A549 (cell line): ENCODE results near the gene RCBTB2. TPM values are rescaled to one million over a fixed set of nuclear protein-coding genes. Genes with fewer than 3 reads are reported as not detected.

Experiments used
- ATAC-seq, 2 experiments: fragments of 200-7000 bp in 1 of 2; fragments of >200 bp in 1 of 2; cut with Nextera tagmentation in 1 of 2; cut with Tn5 transposase in 1 of 2; 3 replicates each; pipeline versions ENCODE4 v1.8.0 to v1.9.1; 2018 to 2020; ENCODE audit warnings: mild to moderate bottlenecking in 1 of 2, moderate library complexity in 1 of 2
- CTCF ChIA-PET: fragments of 300-600 bp; sonication (Branson Sonifier 250); formaldehyde crosslinking; extraction: SDS; loops from one replicate; lab custom pipeline; 2021; ENCODE audit warnings: antibody characterized with exemption, inconsistent platforms; lab: Yijun Ruan, JAX
- POLR2A ChIA-PET: fragments of 350-600 bp; formaldehyde crosslinking; extraction: SDS; loops from one replicate; lab custom pipeline; 2021; ENCODE audit warnings: antibody characterized with exemption, inconsistent platforms; lab: Yijun Ruan, JAX
- DNase-seq, 2 experiments: peaks; one replicate each; pipeline versions ENCODE4 v3.0.0 to v3.0.0-alpha.2; 2011 to 2016; ENCODE audit warnings: low read depth in 1 of 2, low spot score in 1 of 2
- FAIRE-seq: peaks from 2 replicates; lab custom pipeline; 2011; peaks lifted over from hg19 to GRCh38; lab: Jason Lieb, UNC
- H3K27ac ChIP-seq, 2 experiments: fragments of >200 bp; sonication (Bioruptor Twin); formaldehyde crosslinking; 3 replicates each; pipeline ENCODE4 v1.5.1; 2016 to 2017
- H3K4me1 ChIP-seq: fragments of >200 bp; sonication (Bioruptor Twin); formaldehyde crosslinking; 3 replicates; pipeline ENCODE4 v1.6.1; 2016
- H3K4me2 ChIP-seq: fragments of >200 bp; sonication (Bioruptor Twin); formaldehyde crosslinking; 3 replicates; pipeline ENCODE4 v1.6.1; 2016
- H3K4me3 ChIP-seq: fragments of >200 bp; sonication (Bioruptor Twin); formaldehyde crosslinking; 3 replicates; pipeline ENCODE4 v1.5.1; 2016
- H3K9me3 ChIP-seq: fragments of >200 bp; sonication (Bioruptor Twin); formaldehyde crosslinking; 3 replicates; pipeline ENCODE4 v1.6.1; 2016
- BCL3 ChIP-seq: fragments of >200 bp; sonication (Bioruptor Twin); formaldehyde crosslinking; IDR thresholded peaks from 3 replicates; pipeline ENCODE4 v1.6.1; 2016
- BHLHE40 ChIP-seq: IDR thresholded peaks from 2 replicates; pipeline ENCODE4 v1.6.1; 2012; ENCODE audit warnings: low read depth, low read length, inconsistent platforms
- CHD4 ChIP-seq: fragments of 200-600 bp; sonication (generic); IDR thresholded peaks from 2 replicates; pipeline ENCODE4 v1.6.1; 2016; ENCODE audit warnings: antibody characterized with exemption, mild to moderate bottlenecking, borderline replicate concordance
- E2F6 ChIP-seq: IDR thresholded peaks from 2 replicates; pipeline ENCODE4 v1.6.1; 2012; ENCODE audit warnings: low read depth, borderline replicate concordance
- EP300 ChIP-seq, 2 experiments: fragments of >200 bp; sonication (Bioruptor Twin); formaldehyde crosslinking; IDR thresholded peaks; 2 replicates in 1 of 2; 3 replicates in 1 of 2; pipeline ENCODE4 v1.6.1; 2016 to 2017
- FOSB ChIP-seq: fragments of 250-450 bp; sonication (Bioruptor Pico); IDR thresholded peaks from 2 replicates; pipeline ENCODE4 v1.5.0; 2020; ENCODE audit warnings: mild to moderate bottlenecking, moderate library complexity
- FOSL2 ChIP-seq, 2 experiments: fragments of 450-650 bp in 1 of 2; fragments of >200 bp in 1 of 2; sonication (Bioruptor Twin) in 1 of 2; formaldehyde crosslinking; IDR thresholded peaks; 2 replicates each; pipeline versions ENCODE4 v1.5.0 to v1.6.1; 2016 to 2020; ENCODE audit warnings: mild to moderate bottlenecking in 1 of 2, moderate library complexity in 1 of 2
- FOXS1 ChIP-seq: fragments of 250-450 bp; sonication (Bioruptor Pico); IDR thresholded peaks from 2 replicates; pipeline ENCODE4 v1.5.0; 2020; ENCODE audit warnings: mild to moderate bottlenecking, moderate library complexity
- GATA3 ChIP-seq: IDR thresholded peaks from 2 replicates; pipeline ENCODE4 v1.6.1; 2012; ENCODE audit warnings: borderline replicate concordance
- HDAC2 ChIP-seq: fragments of 200-600 bp; sonication (generic); IDR thresholded peaks from 2 replicates; pipeline ENCODE4 v1.6.1; 2016
- HES2 ChIP-seq: fragments of >200 bp; sonication (Bioruptor Twin); formaldehyde crosslinking; IDR thresholded peaks from 2 replicates; pipeline ENCODE4 v1.6.1; 2016
- JUN ChIP-seq, 2 experiments: fragments of >200 bp; sonication (Bioruptor Twin); formaldehyde crosslinking; IDR thresholded peaks; 2 replicates in 1 of 2; 3 replicates in 1 of 2; pipeline ENCODE4 v1.6.1; 2016 to 2017
- KDM1A ChIP-seq: fragments of 200-600 bp; sonication (generic); IDR thresholded peaks from 2 replicates; pipeline ENCODE4 v1.6.1; 2016; ENCODE audit warnings: low read depth, mild to moderate bottlenecking
- KDM5A ChIP-seq: fragments of 200-600 bp; sonication (generic); IDR thresholded peaks from 2 replicates; pipeline ENCODE4 v1.6.1; 2016; ENCODE audit warnings: antibody characterized with exemption, mild to moderate bottlenecking
- MYC ChIP-seq: IDR thresholded peaks from 2 replicates; pipeline ENCODE4 v1.6.1; 2012; ENCODE audit warnings: mild to moderate bottlenecking, inconsistent platforms, low read length, improper control_type of control experiment, borderline replicate concordance
- PBX3 ChIP-seq: IDR thresholded peaks from 2 replicates; pipeline ENCODE4 v1.6.1; 2012
- RARB ChIP-seq: fragments of 250-450 bp; sonication (Bioruptor Pico); IDR thresholded peaks from 2 replicates; pipeline ENCODE4 v1.8.0; 2021; ENCODE audit warnings: mild to moderate bottlenecking, moderate library complexity
- SREBF2 ChIP-seq: fragments of 450-650 bp; IDR thresholded peaks from 2 replicates; pipeline ENCODE4 v1.6.1; 2014; ENCODE audit warnings: mild to moderate bottlenecking, moderate library complexity
- TP53 ChIP-seq: fragments of 250-450 bp; sonication (Bioruptor Pico); IDR thresholded peaks from 2 replicates; pipeline ENCODE4 v1.5.0; 2021; ENCODE audit warnings: mild to moderate bottlenecking, moderate library complexity
- USF2 ChIP-seq: fragments of 450-650 bp; IDR thresholded peaks from 2 replicates; pipeline ENCODE4 v1.6.1; 2014; ENCODE audit warnings: antibody characterized with exemption
- ZFP36 ChIP-seq: fragments of 450-650 bp; IDR thresholded peaks from 2 replicates; pipeline ENCODE4 v1.6.1; 2014; ENCODE audit warnings: borderline replicate concordance; ENCODE audit not compliant: partially characterized antibody
- ZSCAN20 ChIP-seq: fragments of 250-450 bp; sonication (Bioruptor Pico); IDR thresholded peaks from 2 replicates; pipeline ENCODE4 v1.8.0; 2022; ENCODE audit warnings: mild to moderate bottlenecking, moderate library complexity
- WGBS: methylation state at CpG from one replicate; pipeline ENCODE4 v1.1.6; 2017; ENCODE audit errors: missing lambda C conversion rate; 5-methylcytosine and 5-hydroxymethylcytosine counted together
- polyA plus RNA-seq, 4 experiments: library from polyadenylated mRNA; depleted of rRNA in 3 of 4; stranded (reverse); fragments of >200 nt; fragmentation: RNase III in 1 of 4; extraction: RNeasy Plus Mini Kit Qiagen cat#74134 plus additional on column Dnase treatment in 1 of 4; gene quantifications; 2 replicates in 3 of 4; 3 replicates in 1 of 4; pipeline ENCODE4 v1.2.3, GENCODE V29; 2011 to 2017

The RCBTB2 gene
- polyA plus RNA-seq, 2 of the 4 experiments (the other 2 are of a cell fraction) = 1.1 to 2.0 TPM

GRCh38 chr13:48573213-48574007, 40.5 kb upstream of the RCBTB2 start:
- no peak for FAIRE-seq
- ATAC-seq = no peak
- 85% methylated on average over 7 of the region's 7 CpGs for WGBS
- TF ChIP-seq EP300 (IDR thresholded peaks at IDR 0.05) (no peak), E2F6 (no peak), GATA3 (no peak), JUN (IDR thresholded peaks at IDR 0.05) (no peak), FOSB (CRISPR knock-in tag) (no peak)
- ChIA-PET POLR2A (no interaction called here), CTCF (interaction anchor here (1.2 to 1.4 kb wide), 2 partner anchors 239 to 241 kb away, joined by 3 to 4 read pairs; no protein-coding TSS in a partner anchor)
- no peak for DNase-seq
- no peaks in the 10 kb centered on the region for H3K9me3 ChIP-seq
- no peak overlapping the region for H3K4me2 ChIP-seq
- H3K4me3 ChIP-seq = no peak overlapping the region
- H3K4me1 ChIP-seq = no peaks in the 10 kb centered on the region
- no peak overlapping the region for H3K27ac ChIP-seq

GRCh38 chr13:48571126-48571913, 38.4 kb upstream of the RCBTB2 start:
- ChIA-PET POLR2A (no interaction called here), CTCF (interaction anchor here (0.5 to 0.7 kb wide), 3 partner anchors 95 to 338 kb away, joined by 3 read pairs; partner anchors contain the start of gene ITM2B)
- no peaks in the 10 kb centered on the region for H3K9me3 ChIP-seq
- FAIRE-seq (no peak), ATAC-seq (no peak), DNase-seq (no peak)
- no peak overlapping the region for H3K27ac ChIP-seq
- WGBS = 59% methylated on average over 9 of the region's 9 CpGs
- TF ChIP-seq SREBF2 = no peak
- TF ChIP-seq ZSCAN20 (CRISPR knock-in tag) = no peak
- TF ChIP-seq FOSB (CRISPR knock-in tag) = no peak
- no peak for TF ChIP-seq HDAC2
- no peak for TF ChIP-seq HES2
- TF ChIP-seq MYC = no peak
- no peak for TF ChIP-seq JUN (IDR thresholded peaks at IDR 0.05)
- TF ChIP-seq KDM5A = no peak
- TF ChIP-seq PBX3 = no peak
- no peak for TF ChIP-seq USF2
- no peak for TF ChIP-seq BHLHE40
- no peak for TF ChIP-seq ZFP36
- no peak for TF ChIP-seq BCL3
- TF ChIP-seq RARB = no peak
- no peak for TF ChIP-seq FOSL2 (IDR thresholded peaks at IDR 0.05)
- TF ChIP-seq FOSL2 (CRISPR knock-in tag; IDR thresholded peaks at IDR 0.05) = no peak
- no peak for TF ChIP-seq FOXS1
- TF ChIP-seq CHD4 = no peak
- TF ChIP-seq KDM1A = no peak
- no peak for TF ChIP-seq TP53
- H3K4me2 ChIP-seq = no peak overlapping the region
- no peaks in the 10 kb centered on the region for H3K4me1 ChIP-seq
- H3K4me3 ChIP-seq = no peak overlapping the region
